B cell (primary cell): ENCODE data around the gene EIF1B.

Source experiments
- EZH2 ChIP-seq: IDR thresholded peaks from 2 replicates; pipeline ENCODE4 v1.6.1; 2012; ENCODE audit warnings: borderline replicate concordance, low read depth, mild to moderate bottlenecking, moderate library complexity, low read length; ENCODE audit not compliant: insufficient read depth, poor library complexity, severe bottlenecking
- TF ChIP-seq, protein P1 (sequence below): fragments of 200-600 bp; IDR thresholded peaks from one replicate; pipeline ENCODE4 v1.8.0; 2022; ENCODE audit warnings: antibody characterized with exemption, mild to moderate bottlenecking

DNA sequence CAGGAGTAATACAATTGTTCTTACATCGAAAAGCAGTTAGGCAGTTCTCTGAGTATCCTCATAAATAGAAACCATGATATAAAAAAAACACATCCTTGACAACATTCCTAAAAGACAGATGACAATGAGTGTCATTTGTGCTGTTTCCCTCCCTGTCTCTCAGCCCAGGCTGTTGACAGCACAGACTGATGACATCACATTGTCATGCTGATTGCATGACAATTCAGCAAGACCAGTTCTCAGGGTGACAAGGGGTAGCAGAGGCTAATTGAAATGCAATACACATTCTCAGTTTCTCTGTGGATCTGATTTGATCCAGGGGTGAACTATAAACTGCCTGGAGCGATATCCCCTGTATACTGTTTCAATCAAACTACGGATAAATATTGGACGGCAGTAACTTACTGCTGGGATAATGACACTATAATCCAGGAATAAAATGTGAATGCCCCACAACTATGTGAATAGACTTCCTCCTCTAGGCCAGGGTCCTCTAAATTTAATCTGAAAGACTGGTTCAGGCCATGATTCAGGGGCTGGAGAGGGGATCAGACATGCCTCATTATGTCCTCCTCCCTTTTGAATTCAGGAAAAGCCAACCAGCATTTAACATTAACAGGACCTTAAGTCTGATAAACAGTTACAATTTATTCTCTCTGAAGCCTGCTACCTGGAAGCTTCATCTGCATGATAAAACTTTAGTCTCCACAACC is 16.7 kb upstream of the EIF1B start:
- no peak for TF ChIP-seq EZH2
- TF ChIP-seq, protein P1, sequence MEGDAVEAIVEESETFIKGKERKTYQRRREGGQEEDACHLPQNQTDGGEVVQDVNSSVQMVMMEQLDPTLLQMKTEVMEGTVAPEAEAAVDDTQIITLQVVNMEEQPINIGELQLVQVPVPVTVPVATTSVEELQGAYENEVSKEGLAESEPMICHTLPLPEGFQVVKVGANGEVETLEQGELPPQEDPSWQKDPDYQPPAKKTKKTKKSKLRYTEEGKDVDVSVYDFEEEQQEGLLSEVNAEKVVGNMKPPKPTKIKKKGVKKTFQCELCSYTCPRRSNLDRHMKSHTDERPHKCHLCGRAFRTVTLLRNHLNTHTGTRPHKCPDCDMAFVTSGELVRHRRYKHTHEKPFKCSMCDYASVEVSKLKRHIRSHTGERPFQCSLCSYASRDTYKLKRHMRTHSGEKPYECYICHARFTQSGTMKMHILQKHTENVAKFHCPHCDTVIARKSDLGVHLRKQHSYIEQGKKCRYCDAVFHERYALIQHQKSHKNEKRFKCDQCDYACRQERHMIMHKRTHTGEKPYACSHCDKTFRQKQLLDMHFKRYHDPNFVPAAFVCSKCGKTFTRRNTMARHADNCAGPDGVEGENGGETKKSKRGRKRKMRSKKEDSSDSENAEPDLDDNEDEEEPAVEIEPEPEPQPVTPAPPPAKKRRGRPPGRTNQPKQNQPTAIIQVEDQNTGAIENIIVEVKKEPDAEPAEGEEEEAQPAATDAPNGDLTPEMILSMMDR = no peak
